H9 (cell line): ENCODE data around the gene METTL21C. TPM values are rescaled to one million over a fixed set of nuclear protein-coding genes. Genes with fewer than 3 reads are reported as not detected.

ENCODE experiments used
- DNase-seq: peaks from one replicate; pipeline ENCODE4 v3.0.0-alpha.2; 2017
- H2AFZ ChIP-seq: one replicate; pipeline ENCODE4 v1.6.1; 2013; ENCODE audit warnings: mild to moderate bottlenecking, low read length, control low read depth, moderate library complexity
- H2AK5ac ChIP-seq: 2 replicates; pipeline ENCODE4 v1.6.1; 2013; ENCODE audit warnings: low read length, control low read depth, mixed read lengths; ENCODE audit not compliant: insufficient read length
- H2BK120ac ChIP-seq: one replicate; pipeline ENCODE4 v1.6.1; 2013; ENCODE audit warnings: low read depth, mild to moderate bottlenecking, low read length, control low read depth, inconsistent platforms; ENCODE audit not compliant: poor library complexity, severe bottlenecking
- H2BK12ac ChIP-seq: 2 replicates; pipeline ENCODE4 v1.6.1; 2013; ENCODE audit warnings: low read length, control low read depth, mixed read lengths, low read depth; ENCODE audit not compliant: insufficient read length
- H2BK15ac ChIP-seq: 2 replicates; pipeline ENCODE4 v1.6.1; 2013; ENCODE audit warnings: low read depth, low read length, control low read depth
- H2BK20ac ChIP-seq: one replicate; pipeline ENCODE4 v1.6.1; 2013; ENCODE audit warnings: low read depth, mild to moderate bottlenecking, low read length, control low read depth, inconsistent platforms; ENCODE audit not compliant: poor library complexity, severe bottlenecking
- H2BK5ac ChIP-seq: 2 replicates; pipeline ENCODE4 v1.6.1; 2013; ENCODE audit warnings: low read length, control low read depth, mixed read lengths; ENCODE audit not compliant: insufficient read length
- H3K14ac ChIP-seq: 2 replicates; pipeline ENCODE4 v1.6.1; 2013; ENCODE audit warnings: low read length, control low read depth; ENCODE audit not compliant: insufficient read depth
- H3K18ac ChIP-seq: 2 replicates; pipeline ENCODE4 v1.6.1; 2013; ENCODE audit warnings: low read depth, mild to moderate bottlenecking, mixed read lengths, low read length, control low read depth; ENCODE audit not compliant: insufficient read length
- H3K23ac ChIP-seq: 2 replicates; pipeline ENCODE4 v1.6.1; 2013; ENCODE audit warnings: low read length, control low read depth, mixed read lengths, low read depth; ENCODE audit not compliant: insufficient read length
- H3K23me2 ChIP-seq: 2 replicates; pipeline ENCODE4 v1.6.1; 2013; ENCODE audit warnings: low read depth, mild to moderate bottlenecking, mixed read lengths, low read length, control low read depth; ENCODE audit not compliant: insufficient read length, poor library complexity, severe bottlenecking
- H3K27ac ChIP-seq: 2 replicates; pipeline ENCODE4 v1.5.1; 2013; ENCODE audit warnings: low read length, control low read depth, mixed read lengths, low read depth; ENCODE audit not compliant: insufficient read length
- H3K27me3 ChIP-seq: 2 replicates; pipeline ENCODE4 v1.6.1; 2013; ENCODE audit warnings: low read length, control low read depth, inconsistent platforms; ENCODE audit not compliant: insufficient read depth
- H3K4ac ChIP-seq: 2 replicates; pipeline ENCODE4 v1.6.1; 2013; ENCODE audit warnings: low read depth, mild to moderate bottlenecking, control low read depth, inconsistent platforms, low read length, moderate library complexity
- H3K4me1 ChIP-seq: 2 replicates; pipeline ENCODE4 v1.6.1; 2013; ENCODE audit warnings: low read length, control low read depth, inconsistent platforms; ENCODE audit not compliant: insufficient read depth
- H3K4me2 ChIP-seq: 2 replicates; pipeline ENCODE4 v1.6.1; 2013; ENCODE audit warnings: low read length, control low read depth, mixed read lengths; ENCODE audit not compliant: insufficient read length, insufficient read depth
- H3K56ac ChIP-seq: 2 replicates; pipeline ENCODE4 v1.6.1; 2013; ENCODE audit warnings: low read depth, mild to moderate bottlenecking, mixed read lengths, low read length, control low read depth; ENCODE audit not compliant: insufficient read length
- H3K79me1 ChIP-seq: 2 replicates; pipeline ENCODE4 v1.6.1; 2013; ENCODE audit warnings: low read depth, mild to moderate bottlenecking, moderate library complexity, low read length, control low read depth, inconsistent platforms; ENCODE audit not compliant: insufficient read depth, poor library complexity, severe bottlenecking
- H3K79me2 ChIP-seq: 2 replicates; pipeline ENCODE4 v1.6.1; 2013; ENCODE audit warnings: low read length, control low read depth, inconsistent platforms; ENCODE audit not compliant: insufficient read depth
- H3K9ac ChIP-seq: 2 replicates; pipeline ENCODE4 v1.6.1; 2013; ENCODE audit warnings: low read length, control low read depth, mixed read lengths; ENCODE audit not compliant: insufficient read length; ENCODE audit errors: extremely low read depth
- H3K9me3 ChIP-seq: one replicate; pipeline ENCODE4 v1.6.1; 2013; ENCODE audit warnings: low read depth, low read length, inconsistent platforms; ENCODE audit not compliant: control insufficient read depth
- H3T11ph ChIP-seq: one replicate; pipeline ENCODE4 v1.6.1; 2013; ENCODE audit warnings: mild to moderate bottlenecking, low read length, control low read depth, inconsistent platforms
- H4K20me1 ChIP-seq: one replicate; pipeline ENCODE4 v1.6.1; 2013; ENCODE audit not compliant: control insufficient read depth, insufficient read length, insufficient read depth
- H4K5ac ChIP-seq: 2 replicates; pipeline ENCODE4 v1.6.1; 2013; ENCODE audit warnings: low read depth, mild to moderate bottlenecking, mixed read lengths, low read length, control low read depth; ENCODE audit not compliant: insufficient read length
- H4K8ac ChIP-seq: replicated peaks from 2 replicates; pipeline ENCODE4 v1.6.1; 2013; ENCODE audit warnings: low read length, control low read depth, mixed read lengths, low read depth; ENCODE audit not compliant: insufficient read length
- H4K91ac ChIP-seq: 2 replicates; pipeline ENCODE4 v1.6.1; 2013; ENCODE audit warnings: low read depth, mild to moderate bottlenecking, moderate library complexity, mixed read lengths, low read length, control low read depth; ENCODE audit not compliant: insufficient read length
- H3K27ac Mint-ChIP-seq, 3 experiments: 2 replicates in 2 of 3; 3 replicates in 1 of 3; pipeline ENCODE4 v1.8.0; 2020 to 2021; ENCODE audit warnings: mixed read lengths in 3 of 3, mild to moderate bottlenecking in 1 of 3, moderate library complexity in 1 of 3
- H3K27me3 Mint-ChIP-seq: 2 replicates; pipeline ENCODE4 v1.8.0; 2021; ENCODE audit warnings: low read depth, mild to moderate bottlenecking, moderate library complexity, mixed read lengths
- H3K36me3 Mint-ChIP-seq, 3 experiments: 2 replicates in 2 of 3; 3 replicates in 1 of 3; pipeline ENCODE4 v1.8.0; 2020 to 2021; ENCODE audit warnings: low read depth in 3 of 3, mixed read lengths in 3 of 3; ENCODE audit not compliant: insufficient read depth in 1 of 3
- H3K4me1 Mint-ChIP-seq, 2 experiments: 2 replicates each; pipeline ENCODE4 v1.8.0; 2020; ENCODE audit warnings: mixed read lengths in 2 of 2
- H3K4me3 Mint-ChIP-seq, 2 experiments: 2 replicates in 1 of 2; 3 replicates in 1 of 2; pipeline ENCODE4 v1.8.0; 2020 to 2021; ENCODE audit warnings: mild to moderate bottlenecking in 2 of 2, mixed read lengths in 2 of 2, moderate library complexity in 1 of 2
- H3K9me3 Mint-ChIP-seq, 2 experiments: 2 replicates in 1 of 2; 3 replicates in 1 of 2; pipeline ENCODE4 v1.8.0; 2020; ENCODE audit warnings: mild to moderate bottlenecking in 2 of 2, mixed read lengths in 2 of 2, moderate library complexity in 1 of 2
- CTCF ChIP-seq: fragments of 200-600 bp; sonication (generic); conservative IDR thresholded peaks from 3 replicates; pipeline ENCODE4 v1.8.0; 2021; ENCODE audit warnings: antibody characterized with exemption, mild to moderate bottlenecking
- WGBS: extraction: QIAGEN DNeasy Blood & Tissue Kit; methylation state at CpG from one replicate; pipeline ENCODE4 v1.1.7; 2013; ENCODE audit warnings: missing lambda C conversion rate, low lambda C conversion rate, mixed read lengths; ENCODE audit not compliant: insufficient read length; ENCODE audit errors: extremely low coverage; 5-methylcytosine and 5-hydroxymethylcytosine counted together
- total RNA-seq: library from RNA; stranded (reverse); gene quantifications from 2 replicates; pipeline ENCODE4 v1.2.1, GENCODE V29; 2021

Gene METTL21C
- total RNA-seq, 1 experiment from 2014 or later, result not detected

GRCh38 chr13:102697929-102698648, 3.2 kb upstream of the METTL21C start:
- Mint-ChIP-seq H3K27me3 (peaks cover 2% of the 10 kb centered on the region; the same call in 1 of the 2 replicates), H3K27ac (peak overlapping the region in 1 of 3 experiments; percentile 10; a peak in 2 of 7 replicates), H3K4me1 (peaks cover 4 to 15% of the 10 kb centered on the region in 2 experiments; a peak in 2 of 4 replicates), H3K9me3 (peaks cover 4 to 6% of the 10 kb centered on the region in 2 experiments), H3K4me3 (no peak overlapping the region), H3K36me3 (peaks cover 0 to 4% (median 3%) of the 10 kb centered on the region in 3 experiments; a peak in 2 of 7 replicates)
- no peak overlapping the region for H2AK5ac ChIP-seq
- peaks cover 2% of the 10 kb centered on the region; the same call in 1 of the 2 replicates for H3K4me1 ChIP-seq
- H2BK12ac ChIP-seq, result no peak overlapping the region
- no peak overlapping the region for H3K4ac ChIP-seq
- WGBS, result no CpG with 5 or more reads among the region's 8 CpGs
- H3K9ac ChIP-seq, result no peak overlapping the region
- no peaks in the 10 kb centered on the region for H3K27me3 ChIP-seq
- H3K9me3 ChIP-seq, result no peaks in the 10 kb centered on the region
- H4K91ac ChIP-seq, result no peak overlapping the region
- no peaks in the 10 kb centered on the region for H3K79me1 ChIP-seq
- H3K79me2 ChIP-seq, result no peaks in the 10 kb centered on the region
- H2BK15ac ChIP-seq, result no peak overlapping the region
- DNase-seq, result no peak
- no peak overlapping the region for H3K4me2 ChIP-seq
- no peaks in the 10 kb centered on the region for H4K20me1 ChIP-seq
- no peak overlapping the region for H2BK120ac ChIP-seq
- no peak overlapping the region for H4K8ac ChIP-seq
- TF ChIP-seq CTCF, result no peak
- no peak overlapping the region for H2BK20ac ChIP-seq
- no peak overlapping the region for H2BK5ac ChIP-seq
- H3K14ac ChIP-seq, result no peak overlapping the region
- H3K56ac ChIP-seq, result no peak overlapping the region
- H3K18ac ChIP-seq, result no peak overlapping the region
- no peaks in the 10 kb centered on the region for H3K23me2 ChIP-seq
- no peak overlapping the region for H3K27ac ChIP-seq
- no peak overlapping the region for H2AFZ ChIP-seq
- H3K23ac ChIP-seq, result no peak overlapping the region
- H4K5ac ChIP-seq, result no peak overlapping the region
- no peak overlapping the region for H3T11ph ChIP-seq
